Trophoblast cell (in vitro differentiated cells and primary cell): ENCODE data around the gene NRXN3.

Experiments used
- DNase-seq, 2 donors: peaks; one replicate each; pipeline ENCODE4 v3.0.0-alpha.2; 2016
- H2AFZ ChIP-seq: 2 replicates; pipeline ENCODE4 v1.6.1; 2013; ENCODE audit warnings: low read length, moderate library complexity, mild to moderate bottlenecking; ENCODE audit not compliant: insufficient read depth, poor library complexity
- H2AK5ac ChIP-seq: 2 replicates; pipeline ENCODE4 v1.6.1; 2013; ENCODE audit warnings: mild to moderate bottlenecking, low read length
- H2BK120ac ChIP-seq: 2 replicates; pipeline ENCODE4 v1.6.1; 2013; ENCODE audit warnings: low read length, mild to moderate bottlenecking, moderate library complexity; ENCODE audit not compliant: insufficient read depth, poor library complexity
- H2BK12ac ChIP-seq: 2 replicates; pipeline ENCODE4 v1.6.1; 2013; ENCODE audit warnings: mild to moderate bottlenecking, low read length, moderate library complexity
- H2BK5ac ChIP-seq: 2 replicates; pipeline ENCODE4 v1.6.1; 2013; ENCODE audit warnings: low read length, low read depth, moderate library complexity, mild to moderate bottlenecking; ENCODE audit not compliant: poor library complexity
- H3K14ac ChIP-seq: 2 replicates; pipeline ENCODE4 v1.6.1; 2013; ENCODE audit warnings: mild to moderate bottlenecking, low read length
- H3K18ac ChIP-seq: 2 replicates; pipeline ENCODE4 v1.6.1; 2013; ENCODE audit warnings: mild to moderate bottlenecking, low read length
- H3K23ac ChIP-seq: 2 replicates; pipeline ENCODE4 v1.6.1; 2013; ENCODE audit warnings: low read length
- H3K27ac ChIP-seq: 2 replicates; pipeline ENCODE4 v1.5.1; 2013; ENCODE audit warnings: low read depth, mild to moderate bottlenecking, inconsistent platforms, low read length, moderate library complexity
- H3K27me3 ChIP-seq: 2 replicates; pipeline ENCODE4 v1.6.1; 2013; ENCODE audit warnings: inconsistent platforms, mild to moderate bottlenecking, low read length, moderate library complexity; ENCODE audit not compliant: insufficient read depth
- H3K36me3 ChIP-seq, 2 experiments: 1 replicate in 1 of 2; 2 replicates in 1 of 2; pipeline ENCODE4 v1.6.1; 2013; ENCODE audit warnings: low read length in 2 of 2, mild to moderate bottlenecking in 2 of 2, moderate library complexity in 1 of 2; ENCODE audit not compliant: insufficient read depth in 2 of 2, control insufficient read depth in 1 of 2
- H3K4ac ChIP-seq: 2 replicates; pipeline ENCODE4 v1.6.1; 2013; ENCODE audit warnings: low read depth, mild to moderate bottlenecking, low read length, moderate library complexity
- H3K4me1 ChIP-seq, 2 experiments: 1 replicate in 1 of 2; 2 replicates in 1 of 2; pipeline ENCODE4 v1.6.1; 2013; ENCODE audit warnings: low read length in 2 of 2, mild to moderate bottlenecking in 2 of 2, moderate library complexity in 1 of 2; ENCODE audit not compliant: insufficient read depth in 2 of 2, control insufficient read depth in 1 of 2
- H3K4me2 ChIP-seq: 2 replicates; pipeline ENCODE4 v1.6.1; 2013; ENCODE audit warnings: inconsistent platforms, mild to moderate bottlenecking, low read length, moderate library complexity
- H3K4me3 ChIP-seq: 2 replicates; pipeline ENCODE4 v1.5.1; 2013; ENCODE audit warnings: mild to moderate bottlenecking, low read depth, low read length, inconsistent platforms
- H3K79me1 ChIP-seq: one replicate; pipeline ENCODE4 v1.6.1; 2013; ENCODE audit warnings: low read length
- H3K79me2 ChIP-seq: 2 replicates; pipeline ENCODE4 v1.6.1; 2013; ENCODE audit warnings: low read length, mild to moderate bottlenecking; ENCODE audit not compliant: control insufficient read depth, insufficient read depth, poor library complexity
- H3K9ac ChIP-seq: 2 replicates; pipeline ENCODE4 v1.6.1; 2013; ENCODE audit warnings: mild to moderate bottlenecking, low read length
- H3K9me3 ChIP-seq: 2 replicates; pipeline ENCODE4 v1.6.1; 2013; ENCODE audit warnings: low read depth, mild to moderate bottlenecking, control low read depth, inconsistent platforms, low read length; ENCODE audit not compliant: insufficient read depth
- H4K12ac ChIP-seq: 2 replicates; pipeline ENCODE4 v1.6.1; 2013; ENCODE audit warnings: low read depth, mild to moderate bottlenecking, low read length, moderate library complexity
- H4K8ac ChIP-seq: 2 replicates; pipeline ENCODE4 v1.6.1; 2013; ENCODE audit warnings: low read depth, mild to moderate bottlenecking, low read length, moderate library complexity
- H4K91ac ChIP-seq: one replicate; pipeline ENCODE4 v1.6.1; 2013; ENCODE audit warnings: low read depth, mild to moderate bottlenecking, low read length, moderate library complexity
- WGBS: extraction: QIAGEN DNeasy Blood & Tissue Kit; methylation state at CpG from one replicate; pipeline ENCODE4 v1.1.7; 2013; ENCODE audit warnings: missing lambda C conversion rate; ENCODE audit not compliant: insufficient read length, insufficient coverage; ENCODE audit errors: extremely low coverage; 5-methylcytosine and 5-hydroxymethylcytosine counted together

NRXN3 gene

GRCh38 chr14:78782551-78782950 is 612.4 kb downstream of the NRXN3 start:
- no peaks in the 10 kb centered on the region for H3K79me2 ChIP-seq
- no peaks in the 10 kb centered on the region for H3K79me1 ChIP-seq
- no peak overlapping the region for H2AK5ac ChIP-seq
- no peak overlapping the region for H3K4me3 ChIP-seq
- no peaks in the 10 kb centered on the region for H3K27me3 ChIP-seq
- no peak overlapping the region for H2BK5ac ChIP-seq
- no peak overlapping the region for H4K8ac ChIP-seq
- H3K27ac ChIP-seq = no peak overlapping the region
- no peak overlapping the region for H2AFZ ChIP-seq
- no CpG with 5 or more reads among the region's 1 CpG for WGBS
- H3K9ac ChIP-seq = no peak overlapping the region
- H3K4ac ChIP-seq = no peak overlapping the region
- H3K23ac ChIP-seq = no peak overlapping the region
- no peak overlapping the region for H4K12ac ChIP-seq
- no peaks in the 10 kb centered on the region for H3K36me3 ChIP-seq
- H3K4me2 ChIP-seq = no peak overlapping the region
- no peak overlapping the region for H4K91ac ChIP-seq
- H2BK120ac ChIP-seq = no peak overlapping the region
- H2BK12ac ChIP-seq = no peak overlapping the region
- no peaks in the 10 kb centered on the region for H3K9me3 ChIP-seq
- no peaks in the 10 kb centered on the region for H3K4me1 ChIP-seq
- no peak overlapping the region for H3K18ac ChIP-seq
- no peak for DNase-seq
- no peak overlapping the region for H3K14ac ChIP-seq

GRCh38 chr14:78785265-78785664 is 615.1 kb downstream of the NRXN3 start:
- Histone ChIP-seq H3K4me3 (no peak overlapping the region), H2AK5ac (no peak overlapping the region), H3K4me1 (no peaks in the 10 kb centered on the region), H3K79me1 (no peaks in the 10 kb centered on the region), H4K12ac (no peak overlapping the region), H3K4ac (no peak overlapping the region), H3K27ac (no peak overlapping the region), H2BK12ac (no peak overlapping the region), H4K91ac (no peak overlapping the region), H3K79me2 (no peaks in the 10 kb centered on the region), H2BK120ac (no peak overlapping the region), H3K18ac (no peak overlapping the region), H3K27me3 (no peaks in the 10 kb centered on the region), H2BK5ac (no peak overlapping the region), H3K9ac (no peak overlapping the region), H3K14ac (no peak overlapping the region), H3K9me3 (no peaks in the 10 kb centered on the region), H4K8ac (no peak overlapping the region), H3K4me2 (no peak overlapping the region), H3K23ac (no peak overlapping the region), H2AFZ (no peak overlapping the region), H3K36me3 (no peaks in the 10 kb centered on the region)
- WGBS = no CpG with 5 or more reads among the region's 4 CpGs
- DNase-seq = no peak

GRCh38 chr14:78788467-78789360 is 618.5 kb downstream of the NRXN3 start:
- no peak overlapping the region for H2BK12ac ChIP-seq
- no peaks in the 10 kb centered on the region for H3K36me3 ChIP-seq
- H2AK5ac ChIP-seq = no peak overlapping the region
- no peak overlapping the region for H3K4ac ChIP-seq
- H2BK5ac ChIP-seq = no peak overlapping the region
- no peak overlapping the region for H4K12ac ChIP-seq
- no peak for DNase-seq
- no peaks in the 10 kb centered on the region for H3K79me2 ChIP-seq
- no peak overlapping the region for H4K91ac ChIP-seq
- no peaks in the 10 kb centered on the region for H3K9me3 ChIP-seq
- no peak overlapping the region for H4K8ac ChIP-seq
- no peaks in the 10 kb centered on the region for H3K79me1 ChIP-seq
- H3K4me3 ChIP-seq = no peak overlapping the region
- no peak overlapping the region for H2BK120ac ChIP-seq
- H2AFZ ChIP-seq = no peak overlapping the region
- H3K27ac ChIP-seq = no peak overlapping the region
- WGBS = no CpG with 5 or more reads among the region's 2 CpGs
- H3K9ac ChIP-seq = no peak overlapping the region
- H3K18ac ChIP-seq = no peak overlapping the region
- no peaks in the 10 kb centered on the region for H3K4me1 ChIP-seq
- no peak overlapping the region for H3K23ac ChIP-seq
- no peaks in the 10 kb centered on the region for H3K27me3 ChIP-seq
- H3K4me2 ChIP-seq = no peak overlapping the region
- no peak overlapping the region for H3K14ac ChIP-seq

GRCh38 chr14:78790271-78790670 is 620.1 kb downstream of the NRXN3 start:
- H3K27ac ChIP-seq = no peak overlapping the region
- no peak overlapping the region for H3K14ac ChIP-seq
- no peak overlapping the region for H2BK120ac ChIP-seq
- no peaks in the 10 kb centered on the region for H3K27me3 ChIP-seq
- H3K9ac ChIP-seq = no peak overlapping the region
- no peak overlapping the region for H3K4me2 ChIP-seq
- no peak overlapping the region for H3K4me3 ChIP-seq
- H2AK5ac ChIP-seq = no peak overlapping the region
- H3K4ac ChIP-seq = no peak overlapping the region
- H3K79me2 ChIP-seq = no peaks in the 10 kb centered on the region
- H2AFZ ChIP-seq = no peak overlapping the region
- no peak overlapping the region for H4K12ac ChIP-seq
- no peak overlapping the region for H2BK12ac ChIP-seq
- no peak overlapping the region for H3K18ac ChIP-seq
- H3K79me1 ChIP-seq = no peaks in the 10 kb centered on the region
- no peak overlapping the region for H2BK5ac ChIP-seq
- no peak overlapping the region for H4K8ac ChIP-seq
- no peaks in the 10 kb centered on the region for H3K36me3 ChIP-seq
- WGBS = no CpG with 5 or more reads among the region's 2 CpGs
- no peaks in the 10 kb centered on the region for H3K9me3 ChIP-seq
- no peaks in the 10 kb centered on the region for H3K4me1 ChIP-seq
- DNase-seq = no peak
- no peak overlapping the region for H3K23ac ChIP-seq
- H4K91ac ChIP-seq = no peak overlapping the region
